Activated naive CD8-positive, alpha-beta T cell treated with anti-CD3 and anti-CD28 coated beads, Interleukin-2, amount 50 U/mL, for 24 hours (primary cell): Measurements from ENCODE around the gene SBF1.
A peak's percentile ranks its signal among the peaks of the same experiment; 100 is the strongest.

Experiments used
- ATAC-seq: fragments of 150-1000 bp; cut with Tn5 transposase; one replicate; pipeline ENCODE4 v1.10.0; 2021
- DNase-seq: peaks from one replicate; pipeline ENCODE4 v3.0.0; 2021
- H3K27ac Mint-ChIP-seq: one replicate; pipeline ENCODE4 v1.8.0; 2021; ENCODE audit warnings: mild to moderate bottlenecking, mixed read lengths
- H3K27me3 Mint-ChIP-seq: one replicate; pipeline ENCODE4 v1.8.0; 2021; ENCODE audit warnings: mixed read lengths
- H3K36me3 Mint-ChIP-seq: one replicate; pipeline ENCODE4 v1.8.0; 2021; ENCODE audit warnings: low read depth, mixed read lengths
- H3K4me1 Mint-ChIP-seq: one replicate; pipeline ENCODE4 v1.8.0; 2021; ENCODE audit warnings: mixed read lengths
- H3K4me3 Mint-ChIP-seq: one replicate; pipeline ENCODE4 v1.8.0; 2021; ENCODE audit warnings: mild to moderate bottlenecking, moderate library complexity, mixed read lengths
- H3K9me3 Mint-ChIP-seq: one replicate; pipeline ENCODE4 v1.8.0; 2021; ENCODE audit warnings: mixed read lengths

SBF1 gene

GRCh38 chr22:50468626-50469025 is 6.2 kb downstream of the SBF1 start:
- peak overlapping the region; percentile 93 for H3K27ac Mint-ChIP-seq

GRCh38 chr22:50467773-50468440 is 6.9 kb downstream of the SBF1 start:
- no peak for ATAC-seq
- DNase-seq = no peak
- H3K27ac Mint-ChIP-seq = no peak overlapping the region
- peaks cover 54% of the 10 kb centered on the region for H3K4me1 Mint-ChIP-seq
- peak overlapping the region; percentile 17 for H3K4me3 Mint-ChIP-seq
- H3K27me3 Mint-ChIP-seq = no peaks in the 10 kb centered on the region
- H3K9me3 Mint-ChIP-seq = no peaks in the 10 kb centered on the region
- peaks cover 13% of the 10 kb centered on the region for H3K36me3 Mint-ChIP-seq

More at GRCh38 chr22:50468626-50469025, 6.2 kb downstream of the SBF1 start:
- H3K36me3 Mint-ChIP-seq = peaks cover 13% of the 10 kb centered on the region
- no peaks in the 10 kb centered on the region for H3K9me3 Mint-ChIP-seq
- ATAC-seq (no peak), DNase-seq (no peak)
- H3K4me1 Mint-ChIP-seq = peaks cover 61% of the 10 kb centered on the region
- H3K4me3 Mint-ChIP-seq = peak overlapping the region; percentile 62
- H3K27me3 Mint-ChIP-seq = no peaks in the 10 kb centered on the region

- Mint-ChIP-seq H3K9me3 (no peaks in the 10 kb centered on the region), H3K4me1 (peaks cover 48% of the 10 kb centered on the region)
Observed at GRCh38 chr22:50467341-50467740, 7.5 kb downstream of the SBF1 start.

GRCh38 chr22:50465066-50465930 is 9.5 kb downstream of the SBF1 start:
- H3K4me1 Mint-ChIP-seq = peaks cover 28% of the 10 kb centered on the region

More at GRCh38 chr22:50467341-50467740, 7.5 kb downstream of the SBF1 start:
- no peak for DNase-seq
- H3K36me3 Mint-ChIP-seq = peaks cover 13% of the 10 kb centered on the region
- H3K27me3 Mint-ChIP-seq = no peaks in the 10 kb centered on the region
- no peak overlapping the region for H3K27ac Mint-ChIP-seq
- no peak for ATAC-seq
- no peak overlapping the region for H3K4me3 Mint-ChIP-seq

GRCh38 chr22:50464451-50464850 is 10.4 kb downstream of the SBF1 start:
- ATAC-seq (no peak), DNase-seq (no peak)
- Mint-ChIP-seq H3K27ac (no peak overlapping the region), H3K27me3 (no peaks in the 10 kb centered on the region), H3K9me3 (no peaks in the 10 kb centered on the region), H3K36me3 (peaks cover 16% of the 10 kb centered on the region), H3K4me1 (peaks cover 20% of the 10 kb centered on the region), H3K4me3 (no peak overlapping the region)

More at GRCh38 chr22:50465066-50465930, 9.5 kb downstream of the SBF1 start:
- Mint-ChIP-seq H3K9me3 (no peaks in the 10 kb centered on the region), H3K27me3 (no peaks in the 10 kb centered on the region), H3K4me3 (no peak overlapping the region), H3K36me3 (peaks cover 16% of the 10 kb centered on the region), H3K27ac (no peak overlapping the region)
- no peak for DNase-seq
- ATAC-seq = no peak

- no peak overlapping the region for H3K4me3 Mint-ChIP-seq
- H3K27ac Mint-ChIP-seq = no peak overlapping the region
- H3K36me3 Mint-ChIP-seq = peaks cover 16% of the 10 kb centered on the region
- no peak for DNase-seq
- peaks cover 9% of the 10 kb centered on the region for H3K4me1 Mint-ChIP-seq
- no peak for ATAC-seq
- H3K27me3 Mint-ChIP-seq = no peaks in the 10 kb centered on the region
- no peaks in the 10 kb centered on the region for H3K9me3 Mint-ChIP-seq
Observed at GRCh38 chr22:50463188-50463900, 11.5 kb downstream of the SBF1 start.

GRCh38 chr22:50461979-50462540 is 12.8 kb downstream of the SBF1 start:
- Mint-ChIP-seq H3K4me1 (peaks cover 4% of the 10 kb centered on the region), H3K9me3 (no peaks in the 10 kb centered on the region), H3K27ac (no peak overlapping the region), H3K4me3 (no peak overlapping the region), H3K36me3 (peaks cover 21% of the 10 kb centered on the region), H3K27me3 (no peaks in the 10 kb centered on the region)
- ATAC-seq (no peak), DNase-seq (no peak)

GRCh38 chr22:50461536-50461935 is 13.3 kb downstream of the SBF1 start:
- ATAC-seq (no peak), DNase-seq (no peak)
- Mint-ChIP-seq H3K27ac (no peak overlapping the region), H3K27me3 (no peaks in the 10 kb centered on the region), H3K36me3 (peaks cover 16% of the 10 kb centered on the region), H3K4me1 (no peaks in the 10 kb centered on the region), H3K9me3 (no peaks in the 10 kb centered on the region), H3K4me3 (no peak overlapping the region)

GRCh38 chr22:50460938-50461337 is 13.9 kb downstream of the SBF1 start:
- Mint-ChIP-seq H3K4me3 (no peak overlapping the region), H3K27me3 (no peaks in the 10 kb centered on the region), H3K9me3 (no peaks in the 10 kb centered on the region), H3K36me3 (peaks cover 13% of the 10 kb centered on the region), H3K4me1 (no peaks in the 10 kb centered on the region), H3K27ac (no peak overlapping the region)
- DNase-seq (no peak), ATAC-seq (no peak)

GRCh38 chr22:50459496-50460140 is 15.2 kb downstream of the SBF1 start:
- no peak overlapping the region for H3K27ac Mint-ChIP-seq
- no peaks in the 10 kb centered on the region for H3K27me3 Mint-ChIP-seq
- DNase-seq = no peak
- no peaks in the 10 kb centered on the region for H3K4me1 Mint-ChIP-seq
- H3K4me3 Mint-ChIP-seq = no peak overlapping the region
- ATAC-seq = no peak
- H3K36me3 Mint-ChIP-seq = peaks cover 13% of the 10 kb centered on the region
- no peaks in the 10 kb centered on the region for H3K9me3 Mint-ChIP-seq

GRCh38 chr22:50459016-50459415 is 15.8 kb downstream of the SBF1 start:
- Mint-ChIP-seq H3K27ac (no peak overlapping the region), H3K9me3 (no peaks in the 10 kb centered on the region), H3K4me3 (no peak overlapping the region), H3K4me1 (peaks cover 2% of the 10 kb centered on the region), H3K36me3 (peaks cover 16% of the 10 kb centered on the region), H3K27me3 (no peaks in the 10 kb centered on the region)
- DNase-seq = no peak
- no peak for ATAC-seq

GRCh38 chr22:50456466-50457234 is 18.2 kb downstream of the SBF1 start:
- Mint-ChIP-seq H3K27me3 (no peaks in the 10 kb centered on the region), H3K27ac (no peak overlapping the region), H3K4me3 (no peak overlapping the region), H3K4me1 (peaks cover 16% of the 10 kb centered on the region), H3K9me3 (no peaks in the 10 kb centered on the region), H3K36me3 (peaks cover 23% of the 10 kb centered on the region)
- ATAC-seq = no peak
- DNase-seq = no peak

GRCh38 chr22:50456026-50456425 is 18.8 kb downstream of the SBF1 start:
- Mint-ChIP-seq H3K27ac (no peak overlapping the region), H3K36me3 (peaks cover 28% of the 10 kb centered on the region)
- ATAC-seq = no peak

More at GRCh38 chr22:50456026-50456425, 18.8 kb downstream of the SBF1 start:
- no peaks in the 10 kb centered on the region for H3K9me3 Mint-ChIP-seq
- H3K27me3 Mint-ChIP-seq = no peaks in the 10 kb centered on the region
- H3K4me1 Mint-ChIP-seq = peaks cover 16% of the 10 kb centered on the region
- DNase-seq = no peak
- no peak overlapping the region for H3K4me3 Mint-ChIP-seq
